ENCODE data around the gene CGB7.

DNA sequence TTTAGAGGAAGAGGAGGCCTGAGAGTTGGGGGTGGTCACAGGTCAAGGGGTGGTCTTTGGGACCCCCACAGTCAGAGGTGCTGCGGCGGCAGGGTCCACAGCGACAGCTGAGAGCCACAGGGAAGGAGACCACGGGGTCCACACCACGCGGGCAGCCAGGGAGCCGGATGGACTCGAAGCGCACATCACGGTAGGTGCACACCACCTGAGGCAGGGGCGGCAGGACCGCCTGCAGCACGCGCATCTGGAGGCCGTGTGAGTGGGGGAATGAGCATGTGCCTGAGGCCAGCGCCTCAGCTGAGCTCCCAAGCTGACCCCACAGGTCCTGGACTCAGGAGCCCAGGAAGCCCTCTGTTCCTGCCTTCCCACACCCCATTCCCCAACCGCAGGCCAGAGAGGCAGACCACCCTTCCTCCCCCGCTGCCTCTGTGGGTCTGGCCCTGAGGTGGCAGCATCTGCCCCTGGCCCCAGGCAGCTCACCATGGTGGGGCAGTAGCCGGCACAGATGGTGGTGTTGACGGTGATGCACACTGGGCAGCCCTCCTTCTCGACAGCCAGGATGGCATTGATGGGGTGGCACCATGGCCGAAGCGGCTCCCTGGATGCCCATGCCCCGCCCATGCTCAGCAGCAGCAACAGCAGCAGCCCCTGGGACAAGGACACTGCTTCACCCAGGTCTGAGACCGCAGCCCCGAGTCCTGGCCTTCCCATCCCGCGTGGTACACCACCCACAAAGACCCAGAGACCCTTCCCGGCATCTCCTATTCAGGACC is 41.3 kb downstream of the CGB7 start:
- no peak for TF ChIP-seq EP300 (IDR thresholded peaks at IDR 0.05; ENCODE audit: low read depth)
- TF ChIP-seq, protein P1, sequence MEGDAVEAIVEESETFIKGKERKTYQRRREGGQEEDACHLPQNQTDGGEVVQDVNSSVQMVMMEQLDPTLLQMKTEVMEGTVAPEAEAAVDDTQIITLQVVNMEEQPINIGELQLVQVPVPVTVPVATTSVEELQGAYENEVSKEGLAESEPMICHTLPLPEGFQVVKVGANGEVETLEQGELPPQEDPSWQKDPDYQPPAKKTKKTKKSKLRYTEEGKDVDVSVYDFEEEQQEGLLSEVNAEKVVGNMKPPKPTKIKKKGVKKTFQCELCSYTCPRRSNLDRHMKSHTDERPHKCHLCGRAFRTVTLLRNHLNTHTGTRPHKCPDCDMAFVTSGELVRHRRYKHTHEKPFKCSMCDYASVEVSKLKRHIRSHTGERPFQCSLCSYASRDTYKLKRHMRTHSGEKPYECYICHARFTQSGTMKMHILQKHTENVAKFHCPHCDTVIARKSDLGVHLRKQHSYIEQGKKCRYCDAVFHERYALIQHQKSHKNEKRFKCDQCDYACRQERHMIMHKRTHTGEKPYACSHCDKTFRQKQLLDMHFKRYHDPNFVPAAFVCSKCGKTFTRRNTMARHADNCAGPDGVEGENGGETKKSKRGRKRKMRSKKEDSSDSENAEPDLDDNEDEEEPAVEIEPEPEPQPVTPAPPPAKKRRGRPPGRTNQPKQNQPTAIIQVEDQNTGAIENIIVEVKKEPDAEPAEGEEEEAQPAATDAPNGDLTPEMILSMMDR (IDR thresholded peaks at IDR 0.05) = no peak

All from transverse colon (tissue), 3 donors.